ENCODE data around the gene FHIT.

FHIT gene

DNA sequence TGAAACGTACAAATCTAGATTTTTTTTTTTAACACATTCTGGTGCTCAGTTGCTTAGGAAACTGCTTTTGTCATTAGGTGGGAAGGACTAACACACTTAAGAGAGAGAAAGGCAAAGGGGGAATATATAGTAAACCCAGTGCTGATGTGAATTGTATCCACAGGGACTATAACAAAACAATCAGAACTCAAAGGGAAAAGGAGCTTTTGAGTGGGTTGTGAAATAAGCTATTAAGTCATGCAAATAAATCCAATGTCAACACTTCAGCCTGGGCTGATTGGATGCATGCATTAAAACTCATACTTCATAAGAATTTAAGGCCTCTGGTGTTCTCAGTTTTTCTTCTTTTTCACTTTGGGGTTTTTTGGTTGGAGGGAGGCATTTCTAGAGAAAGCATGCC, 628.9 kb downstream of the FHIT start:
- no peak for DNase-seq (ENCODE audit: low read depth)

DNA sequence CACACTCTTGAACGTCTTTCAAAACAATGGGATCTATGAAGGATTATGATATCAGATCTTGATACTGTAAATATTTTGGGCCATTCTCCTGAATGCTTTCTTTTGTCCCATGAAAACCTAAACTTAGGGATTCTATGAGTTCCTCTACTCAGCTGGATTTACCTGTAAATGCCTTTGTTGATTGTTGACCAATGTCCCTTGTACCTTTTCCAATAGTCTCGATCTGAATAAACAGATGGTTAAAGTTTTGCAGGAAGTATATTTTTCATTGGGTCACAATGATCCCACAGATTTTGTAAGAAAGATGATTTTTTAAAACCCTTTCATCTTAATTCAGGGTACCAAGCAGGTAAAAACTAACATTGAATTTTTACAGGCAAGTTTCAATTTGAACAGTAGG, 634.1 kb downstream of the FHIT start:
- no peak for DNase-seq (ENCODE audit: low read depth)

DNA sequence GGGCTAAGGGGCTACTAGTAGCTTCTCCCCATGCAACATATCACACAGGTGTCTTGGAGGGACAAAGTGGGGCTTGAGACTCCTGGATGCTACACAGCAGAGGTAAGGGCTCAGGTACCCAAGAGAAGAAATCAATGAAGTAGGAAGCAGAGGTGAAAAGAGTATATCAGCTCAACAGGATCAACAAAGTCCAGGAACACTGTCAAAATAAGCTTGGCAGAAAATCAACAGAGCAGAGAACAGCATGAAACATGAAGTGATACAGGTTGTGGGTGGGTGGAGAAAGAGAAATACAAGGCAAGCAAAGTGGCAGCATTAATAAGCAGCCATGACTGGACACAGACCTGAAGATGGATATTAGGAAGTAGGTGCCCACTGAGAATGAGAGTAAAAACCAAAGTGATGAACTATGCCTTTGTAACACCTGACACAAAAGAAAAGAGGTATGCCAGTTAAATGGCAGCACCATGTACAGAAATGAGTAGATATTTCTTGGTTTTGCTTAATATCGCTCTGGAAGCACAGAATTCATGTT, 637.4 kb downstream of the FHIT start:
- no peak for DNase-seq (ENCODE audit: low read depth)

DNA sequence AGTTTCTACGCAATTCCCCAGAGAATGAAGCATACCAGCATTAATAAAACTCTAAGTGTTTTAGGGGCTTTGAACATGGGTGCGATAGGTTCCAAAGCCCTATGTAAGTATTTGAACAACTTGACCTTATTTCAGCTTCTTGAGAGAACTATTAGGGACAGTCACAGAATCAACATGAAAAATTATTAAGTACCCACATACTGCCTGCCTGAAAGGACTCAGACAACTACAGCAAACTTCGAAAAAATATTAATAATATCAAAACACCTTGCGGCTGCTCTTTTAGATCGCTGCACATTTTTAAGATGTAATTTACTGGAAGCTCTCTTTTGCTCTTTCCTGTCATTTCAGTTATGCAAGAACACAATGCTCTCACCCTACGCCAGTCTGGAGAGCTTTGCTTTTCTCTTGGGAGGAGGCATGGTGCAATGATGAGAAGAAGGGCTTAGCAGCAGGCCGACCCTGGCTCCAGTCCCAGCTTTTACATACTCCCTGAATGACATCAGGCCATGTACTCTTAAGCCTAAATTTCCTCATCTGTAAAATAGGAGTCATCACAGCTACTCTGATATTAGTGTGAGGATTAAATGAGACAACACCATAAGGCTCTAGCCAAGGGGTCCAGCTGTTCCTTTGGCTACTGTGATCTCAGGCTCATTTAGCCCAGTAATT, 640.7 kb downstream of the FHIT start:
- no peak for DNase-seq (ENCODE audit: low read depth)

DNA sequence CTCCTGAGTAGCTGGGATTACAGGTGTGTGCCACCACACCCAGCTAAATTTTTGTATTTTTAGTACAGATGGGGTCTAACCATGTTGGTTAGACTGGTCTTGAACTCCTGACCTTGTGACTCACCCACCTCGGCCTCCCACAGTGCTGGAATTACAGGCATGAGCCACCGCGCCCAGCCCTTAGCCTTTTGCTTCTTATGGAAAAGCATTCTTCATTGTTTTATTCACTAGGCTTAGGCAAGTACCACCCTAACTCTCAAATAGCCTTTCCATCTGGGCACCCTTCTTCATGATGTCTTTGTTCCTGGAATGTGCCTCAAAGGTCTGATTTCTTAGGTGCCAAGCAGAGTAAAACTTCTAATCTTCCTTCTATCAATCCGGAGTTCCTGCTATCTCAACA, 641.8 kb downstream of the FHIT start:
- DNase-seq (ENCODE audit: low read depth) = no peak

DNA sequence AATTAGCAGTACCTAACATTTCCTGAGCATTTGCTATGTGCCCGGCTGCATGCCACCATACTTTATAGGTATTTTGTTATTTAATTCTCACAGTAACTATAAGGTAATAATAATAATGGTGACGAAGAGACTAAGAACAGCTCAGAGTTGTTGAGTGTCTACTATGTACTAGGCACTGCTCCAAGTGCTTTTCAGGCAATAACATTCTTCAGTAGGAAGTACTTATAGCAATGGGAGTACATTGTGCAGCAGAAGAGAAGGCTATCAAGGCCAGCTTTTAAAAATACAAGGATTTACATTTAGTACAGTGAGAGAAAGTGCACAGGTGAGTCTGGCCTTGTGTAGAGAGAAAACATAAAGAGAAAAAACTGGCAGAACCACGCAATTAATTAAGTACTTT, 647.4 kb downstream of the FHIT start:
- no peak for DNase-seq (ENCODE audit: low read depth)

DNA sequence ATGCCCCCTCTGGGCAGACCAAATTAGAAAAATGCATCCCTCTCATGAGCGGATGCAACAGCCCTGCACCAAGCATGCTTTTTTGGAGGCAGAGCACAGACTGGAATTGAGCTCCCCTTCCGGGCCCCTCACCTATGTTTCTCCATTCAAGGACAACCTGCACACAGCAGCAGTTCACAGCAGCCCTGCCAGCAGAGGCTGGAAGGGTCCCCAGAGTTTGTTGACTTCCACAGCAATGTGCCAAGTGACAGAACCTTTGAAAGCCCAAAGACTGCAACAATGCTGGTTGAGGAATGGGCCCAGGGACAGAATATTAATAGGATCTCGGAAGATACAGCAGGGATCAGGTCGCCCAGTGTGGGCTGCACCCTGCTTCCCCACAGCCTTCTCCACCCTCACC, 650.4 kb downstream of the FHIT start:
- no peak for DNase-seq (ENCODE audit: low read depth)

DNA sequence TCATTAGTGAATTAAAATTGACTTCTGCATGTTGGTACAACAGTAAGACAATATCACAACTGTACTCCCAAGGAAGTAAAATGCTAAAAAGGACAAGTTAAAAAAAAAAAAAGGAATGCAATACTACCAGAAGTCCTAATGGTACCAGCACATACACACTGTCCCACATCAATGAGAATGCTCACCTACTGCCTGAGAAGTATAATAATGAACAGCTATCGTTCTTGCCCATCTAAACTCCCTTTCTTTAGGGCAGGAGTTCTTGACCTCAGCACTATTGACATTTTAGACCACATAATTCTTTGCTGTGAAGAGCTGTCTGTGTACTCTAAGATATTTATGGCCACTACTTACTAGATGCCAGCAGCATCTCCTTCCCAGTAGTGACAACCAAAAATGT, 651.7 kb downstream of the FHIT start:
- no peak for DNase-seq (ENCODE audit: low read depth)

DNA sequence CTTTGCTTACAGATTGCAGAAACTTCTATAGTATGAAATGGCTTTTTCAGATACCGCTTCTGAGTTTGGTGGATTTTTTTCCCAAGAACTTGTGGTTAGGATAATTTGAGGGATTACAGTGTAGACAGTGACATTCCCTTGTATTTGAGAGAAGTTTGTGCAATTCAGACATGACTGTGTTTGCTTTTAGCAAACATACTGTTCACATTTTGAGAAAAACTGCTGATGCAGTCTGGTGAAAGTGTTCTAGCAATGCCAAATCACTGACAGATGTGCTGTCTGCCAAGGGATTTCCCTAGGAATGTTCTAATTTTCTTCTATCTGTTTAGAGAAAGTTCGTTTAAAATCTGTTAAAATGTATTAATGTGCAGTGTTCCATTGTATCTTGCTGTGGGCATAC, 652.6 kb downstream of the FHIT start:
- no peak for DNase-seq (ENCODE audit: low read depth)

DNA sequence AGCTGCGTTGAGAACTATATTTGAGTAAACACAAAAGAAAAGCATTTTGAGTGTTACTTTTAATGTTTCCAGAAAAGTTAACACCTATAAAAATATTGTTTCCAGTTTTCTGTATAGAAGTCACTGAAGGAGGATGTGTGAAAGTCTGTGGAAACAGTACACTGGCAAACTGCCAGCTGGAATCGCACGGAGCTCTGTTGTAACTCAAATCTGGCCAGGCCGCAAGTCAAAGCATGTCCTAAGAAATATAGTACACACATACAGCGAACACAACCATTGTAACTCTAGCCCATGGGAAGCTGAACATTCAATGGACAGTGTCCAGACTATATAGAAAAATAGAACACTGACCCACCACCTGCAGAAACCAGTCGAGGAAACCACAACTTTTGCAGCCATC, 657.2 kb downstream of the FHIT start:
- no peak for DNase-seq (ENCODE audit: low read depth)

DNA sequence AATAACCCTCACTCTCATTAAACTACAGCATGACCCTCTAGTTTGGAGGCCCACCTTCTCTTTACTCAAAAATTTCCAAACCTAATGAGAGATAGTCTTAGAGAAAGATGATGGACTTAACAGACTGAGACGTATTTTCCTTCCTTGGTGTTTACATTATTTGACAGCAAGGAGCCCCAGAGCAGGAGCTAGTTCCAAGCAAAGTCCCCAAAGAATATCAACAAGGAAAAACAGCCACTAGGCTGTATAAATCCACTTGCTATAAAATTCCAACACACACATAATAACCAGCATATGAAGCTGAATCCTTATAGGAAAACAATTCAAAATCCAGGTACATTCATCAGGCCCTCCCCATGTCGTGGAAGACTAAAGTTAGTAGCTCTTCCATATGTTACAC, 660.0 kb downstream of the FHIT start:
- no peak for DNase-seq (ENCODE audit: low read depth)

DNA sequence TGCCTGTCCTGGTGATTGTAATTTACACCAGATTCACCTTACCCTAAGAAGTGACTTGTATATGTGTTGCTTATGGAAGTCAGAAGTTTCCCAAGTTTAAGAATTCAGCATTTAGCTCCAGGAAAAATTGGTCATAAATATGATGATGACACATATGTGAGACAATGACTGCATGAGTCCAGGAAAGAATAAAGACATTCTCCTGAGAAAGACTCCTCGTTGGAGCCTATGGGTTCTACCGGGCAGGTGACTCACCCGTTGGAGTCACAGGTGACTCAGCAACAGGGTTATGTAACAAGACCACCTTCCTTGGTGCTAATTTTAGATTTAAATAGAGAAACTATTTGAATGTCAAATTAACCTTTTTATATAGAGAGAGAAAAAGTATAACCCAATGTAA, 662.4 kb downstream of the FHIT start:
- DNase-seq (ENCODE audit: low read depth) = no peak

DNA sequence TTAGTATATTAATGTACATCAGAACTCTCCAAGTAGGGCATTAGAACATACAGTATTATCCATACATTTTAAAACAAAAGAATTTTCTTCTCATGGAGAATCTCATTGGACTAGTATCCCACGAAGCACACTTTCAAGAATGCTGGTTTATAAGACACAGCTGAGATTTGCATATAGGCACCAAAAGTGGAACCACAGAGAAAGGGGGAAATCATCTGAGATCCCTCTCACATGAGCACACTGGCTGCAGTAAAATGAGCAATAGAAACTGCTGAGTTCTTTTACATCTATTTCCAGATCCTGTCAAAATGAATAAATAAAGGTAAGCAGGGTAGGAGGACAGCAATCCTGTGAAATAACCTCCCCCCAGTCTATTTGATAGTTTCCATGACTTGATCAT, 665.3 kb downstream of the FHIT start:
- DNase-seq (ENCODE audit: low read depth) = no peak

DNA sequence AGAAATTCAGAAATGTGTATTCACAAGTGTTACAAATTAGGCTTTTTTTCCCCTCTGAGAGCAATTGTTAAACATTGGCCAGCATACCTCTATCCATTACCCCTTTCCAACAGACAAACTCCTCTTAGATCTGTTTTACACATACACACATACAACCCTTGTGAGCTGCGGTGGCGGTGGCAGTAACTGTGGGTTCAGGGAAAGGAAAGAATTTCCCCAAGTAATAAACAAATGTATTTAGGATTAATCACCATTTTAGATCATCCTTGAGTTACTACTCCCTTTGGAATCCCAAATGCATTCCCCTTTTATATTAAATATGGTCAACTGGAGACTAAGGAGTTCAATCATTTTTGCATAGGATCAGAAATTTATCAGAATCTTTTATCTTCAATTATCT, 667.0 kb downstream of the FHIT start:
- DNase-seq (ENCODE audit: low read depth) = no peak

DNA sequence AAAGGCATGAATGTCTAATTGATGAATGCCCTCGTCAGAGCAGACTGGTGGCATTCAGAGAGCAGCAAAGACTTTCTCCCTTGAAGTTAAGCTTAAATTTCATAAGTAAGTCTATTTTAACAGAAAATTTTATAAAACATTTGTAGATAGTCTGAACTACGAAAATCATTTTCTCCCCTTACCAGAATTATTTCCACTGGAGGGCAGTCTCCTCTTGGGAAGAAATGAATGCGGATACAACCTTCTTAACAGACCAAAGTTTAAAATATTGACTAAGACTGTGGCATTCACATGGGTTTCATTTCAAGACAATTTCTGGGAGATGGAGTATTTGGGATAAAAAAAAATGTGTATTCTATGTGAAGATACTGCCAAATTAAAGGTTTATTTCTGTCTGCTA, 669.0 kb downstream of the FHIT start:
- DNase-seq (ENCODE audit: low read depth) = no peak

DNA sequence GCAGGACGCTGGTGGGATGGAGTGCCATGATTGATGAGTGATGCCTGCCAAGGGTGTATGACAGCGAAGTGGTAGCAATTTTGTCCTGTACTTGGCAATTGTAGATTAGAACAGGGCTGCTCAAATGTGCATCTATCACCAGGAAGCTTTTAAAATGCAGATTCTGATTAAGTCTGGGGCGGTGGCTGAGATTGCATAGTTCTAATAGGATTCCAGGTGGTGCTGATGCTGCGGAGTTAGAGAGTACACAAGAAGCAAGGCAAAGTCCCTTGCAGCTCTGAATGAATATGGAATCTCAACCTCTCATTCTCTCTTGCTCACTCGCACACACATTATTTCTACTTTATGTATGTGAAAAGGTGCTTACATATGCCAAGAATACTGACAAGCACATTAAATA, 670.4 kb downstream of the FHIT start:
- no peak for DNase-seq (ENCODE audit: low read depth)

DNA sequence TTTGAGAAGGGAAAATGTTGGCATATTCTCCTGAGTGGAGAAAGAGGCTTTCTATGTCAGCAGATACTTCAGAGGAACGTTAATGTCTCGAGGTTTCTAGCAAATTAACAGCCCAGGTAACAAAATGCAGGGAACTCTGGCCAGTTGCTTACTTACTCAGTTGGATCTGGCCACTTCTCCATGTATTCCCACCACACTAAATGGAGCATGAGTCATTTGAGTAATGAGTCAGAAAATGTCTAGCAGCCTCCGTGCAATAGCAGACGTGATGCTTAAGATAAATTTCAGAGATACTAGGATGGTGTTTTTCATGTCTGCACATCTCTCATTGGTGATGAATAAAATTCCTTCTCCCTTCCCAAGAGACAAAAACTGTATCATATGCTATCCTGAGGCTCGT, 671.5 kb downstream of the FHIT start:
- no peak for DNase-seq (ENCODE audit: low read depth)

DNA sequence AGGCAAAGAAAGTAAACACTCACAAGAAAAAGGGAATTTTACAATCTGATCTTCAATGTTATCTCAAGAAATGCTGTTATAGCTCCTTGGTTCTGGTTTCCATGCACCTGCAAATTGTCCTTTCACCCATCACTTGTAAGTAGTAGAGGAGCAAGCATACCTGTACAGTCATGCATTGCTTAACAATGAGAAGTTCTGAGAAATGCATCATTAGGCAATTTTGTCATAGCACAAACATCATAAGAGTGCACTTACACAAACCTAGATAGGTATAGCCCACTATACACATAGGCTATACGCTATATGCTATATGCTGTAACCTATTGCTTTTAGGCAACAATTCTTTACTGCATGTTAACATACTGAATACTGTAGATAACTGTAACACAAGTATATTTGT, 672.3 kb downstream of the FHIT start:
- DNase-seq (ENCODE audit: low read depth) = no peak

DNA sequence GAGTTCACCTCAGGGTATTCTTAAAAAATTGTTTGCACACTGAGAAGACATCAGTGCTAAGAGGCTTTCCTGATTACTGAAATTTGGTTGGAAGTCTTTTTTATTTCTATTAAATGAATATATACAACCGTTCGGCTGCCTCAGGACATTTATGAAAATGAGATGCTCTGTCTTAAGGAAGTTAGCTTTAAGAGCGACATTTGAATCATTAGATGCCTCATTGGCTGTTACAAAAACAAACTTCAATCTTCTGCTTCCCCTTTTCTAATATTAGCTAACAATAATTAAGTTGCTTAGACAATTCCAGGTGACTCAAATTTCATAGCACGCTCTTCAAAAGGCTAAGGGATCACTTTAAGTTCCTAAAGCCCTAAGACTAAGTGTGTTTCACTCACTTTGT, 673.7 kb downstream of the FHIT start:
- no peak for DNase-seq (ENCODE audit: low read depth)

DNA sequence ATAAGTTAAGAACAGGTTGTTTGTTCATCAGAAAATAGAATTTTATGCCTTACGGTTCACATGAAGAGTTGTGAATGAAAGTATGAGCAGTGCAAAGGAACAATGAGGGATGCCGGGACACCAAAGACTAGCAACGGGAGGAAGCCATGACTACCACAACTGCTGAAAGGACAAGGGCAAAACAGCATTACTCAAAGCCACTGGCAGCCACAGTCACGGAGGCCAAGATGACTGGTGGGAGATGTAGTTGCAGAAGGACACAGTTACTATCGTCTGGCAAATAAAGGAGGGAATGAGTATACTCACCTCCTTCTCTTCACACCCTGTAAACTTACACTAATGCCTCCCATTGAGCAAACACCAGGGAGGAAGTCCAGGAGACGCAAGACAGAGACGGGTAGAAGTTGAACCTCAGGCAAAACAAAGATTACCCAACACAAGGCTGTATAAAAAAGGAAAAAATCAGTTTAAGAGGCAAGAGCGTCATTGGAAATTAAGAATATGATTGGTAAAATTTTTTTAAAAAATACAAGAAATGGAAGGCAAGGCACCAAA, 675.5 kb downstream of the FHIT start:
- DNase-seq (ENCODE audit: low read depth) = no peak

DNA sequence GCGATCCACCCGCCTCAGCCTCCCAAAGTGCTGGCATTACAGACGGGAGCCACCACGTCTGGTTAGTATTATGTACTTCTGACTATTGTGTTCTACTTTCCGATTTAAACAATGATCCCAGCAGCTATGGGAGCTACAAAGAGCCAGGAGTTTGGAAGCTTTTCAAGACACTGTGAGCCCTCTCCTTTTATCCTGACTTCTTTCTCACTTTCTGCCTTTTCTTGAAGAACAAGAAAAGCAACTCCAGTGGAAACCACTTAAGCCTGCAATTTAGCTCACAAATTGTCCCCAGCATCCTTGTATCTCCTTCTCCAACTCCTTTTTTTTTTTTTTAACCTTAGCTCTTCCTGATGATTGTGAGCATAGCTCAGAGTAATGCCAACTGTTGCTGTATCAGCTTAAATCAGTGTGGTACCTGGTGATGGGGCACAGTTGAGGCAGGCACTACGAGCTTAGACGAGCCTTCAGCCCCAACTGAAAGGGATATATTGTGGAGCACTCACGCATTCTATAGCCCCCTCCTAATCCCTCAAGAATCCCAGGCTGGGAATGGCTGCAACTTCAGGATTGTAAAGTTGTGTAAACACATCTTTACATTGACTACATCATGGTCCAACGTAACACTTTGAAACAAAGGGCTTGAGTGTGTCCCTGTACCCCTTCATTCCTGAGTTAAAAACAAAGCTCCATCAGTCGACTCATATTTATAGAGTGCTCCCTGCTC, 677.0 kb downstream of the FHIT start:
- DNase-seq (ENCODE audit: low read depth) = no peak

DNA sequence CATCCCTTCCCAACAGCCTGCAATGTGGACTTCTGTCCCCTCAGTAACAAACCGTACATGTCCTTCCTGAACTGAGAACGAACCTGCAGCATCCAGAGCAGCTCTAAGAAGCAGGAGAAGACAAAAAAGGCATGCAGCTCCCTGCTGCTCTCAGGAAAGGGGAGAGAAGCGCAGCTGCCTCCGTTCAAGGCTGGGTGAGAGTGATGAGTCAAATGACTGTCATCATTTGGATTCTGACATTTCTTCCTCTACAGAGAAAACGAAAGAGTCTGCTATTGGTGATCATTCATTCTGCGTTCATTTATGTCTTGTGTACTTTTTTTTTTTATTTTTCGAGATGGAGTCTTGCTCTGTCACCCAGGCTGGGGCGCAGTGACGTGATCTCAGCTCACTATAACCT, 677.8 kb downstream of the FHIT start:
- no peak for DNase-seq (ENCODE audit: low read depth)

DNA sequence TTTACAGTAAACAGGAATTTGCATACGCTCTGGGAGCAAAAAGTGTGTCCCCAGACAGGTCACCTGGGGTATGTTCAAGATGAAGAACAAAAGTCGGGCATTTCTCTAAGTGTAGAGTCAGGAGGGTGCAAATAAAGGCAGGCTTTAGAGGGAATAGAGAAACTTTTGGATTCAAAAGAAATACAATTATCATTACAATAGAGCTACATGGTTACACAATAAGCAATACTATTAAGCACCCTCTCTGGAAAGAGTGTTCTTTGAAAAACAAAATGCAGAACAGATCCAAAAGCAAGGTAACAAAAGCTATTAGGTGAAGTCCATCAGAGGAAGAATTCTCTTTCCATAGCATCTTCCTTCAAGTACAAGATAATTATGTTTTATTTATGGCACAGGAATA, 679.7 kb downstream of the FHIT start:
- no peak for DNase-seq (ENCODE audit: low read depth)

DNA sequence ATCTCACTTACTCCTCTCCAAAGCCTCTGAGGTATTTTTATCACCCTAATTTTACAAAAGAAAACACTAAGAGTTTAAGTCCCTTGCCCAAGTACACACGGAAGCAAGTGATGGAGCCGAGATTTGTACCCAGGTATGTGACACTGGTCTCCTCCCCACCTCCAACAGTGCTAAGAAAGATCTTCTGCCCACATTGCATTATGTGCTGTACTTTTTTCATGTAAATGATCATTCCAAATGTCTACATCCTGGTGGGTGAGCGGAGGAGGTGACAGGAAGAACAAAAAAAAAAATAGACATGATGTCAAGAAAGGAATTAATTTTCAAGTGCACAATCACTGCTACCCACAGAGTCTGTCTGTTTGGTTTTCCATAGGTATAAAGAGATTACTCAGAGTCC, 694.1 kb downstream of the FHIT start:
- DNase-seq (ENCODE audit: low read depth) = no peak

Data from activated T-helper 9 cell treated with anti-CD3 and anti-CD28 coated beads, Interleukin-2, amount 50 U/mL, for 16 hours (primary cell).